Upper lobe of right lung (tissue), 1 donor: ENCODE results near the gene GGCX. TPM values are rescaled to one million over a fixed set of nuclear protein-coding genes. Genes with fewer than 3 reads are reported as not detected.

Source experiments
- ATAC-seq: fragments of 200-7000 bp; cut with Tn5 transposase; one replicate; pipeline ENCODE4 v1.9.1; 2020; ENCODE audit warnings: mild to moderate bottlenecking, moderate library complexity
- DNase-seq: peaks from one replicate; pipeline ENCODE4 v3.0.0-alpha.2; 2020
- H3K27ac ChIP-seq: fragments of 200-600 bp; one replicate; pipeline ENCODE4 v1.8.0; 2022
- H3K27me3 ChIP-seq: fragments of 200-600 bp; one replicate; pipeline ENCODE4 v1.8.0; 2022; ENCODE audit warnings: mild to moderate bottlenecking
- H3K36me3 ChIP-seq: fragments of 200-600 bp; one replicate; pipeline ENCODE4 v1.8.0; 2022
- H3K4me1 ChIP-seq: fragments of 200-600 bp; one replicate; pipeline ENCODE4 v1.8.0; 2022
- H3K4me3 ChIP-seq: fragments of 200-600 bp; one replicate; pipeline ENCODE4 v1.8.0; 2022; ENCODE audit warnings: mild to moderate bottlenecking
- H3K9me3 ChIP-seq: fragments of 200-600 bp; one replicate; pipeline ENCODE4 v1.8.0; 2022
- CTCF ChIP-seq: fragments of 200-600 bp; IDR thresholded peaks from one replicate; pipeline ENCODE4 v1.8.0; 2022; ENCODE audit warnings: antibody characterized with exemption
- intact Hi-C: fragments of 100-400 bp; cut with DNase I; formaldehyde crosslinking; loops from one replicate; pipeline ENCODE4 v1.11.0; 2022
- total RNA-seq: library from RNA; stranded (reverse); fragmentation: NEBNext Ultra II Directional; extraction: Animal tissue kit (Norgen Biotek cat#: 25700); gene quantifications from one replicate; pipeline ENCODE4 v1.2.1, GENCODE V29; 2021
- donor health status: DM: no; HTN: yes; CAD: no; lungs with severe emphysema.

Gene GGCX
- total RNA-seq, 1 donor from 2014 or later, result 73.2 TPM

DNA sequence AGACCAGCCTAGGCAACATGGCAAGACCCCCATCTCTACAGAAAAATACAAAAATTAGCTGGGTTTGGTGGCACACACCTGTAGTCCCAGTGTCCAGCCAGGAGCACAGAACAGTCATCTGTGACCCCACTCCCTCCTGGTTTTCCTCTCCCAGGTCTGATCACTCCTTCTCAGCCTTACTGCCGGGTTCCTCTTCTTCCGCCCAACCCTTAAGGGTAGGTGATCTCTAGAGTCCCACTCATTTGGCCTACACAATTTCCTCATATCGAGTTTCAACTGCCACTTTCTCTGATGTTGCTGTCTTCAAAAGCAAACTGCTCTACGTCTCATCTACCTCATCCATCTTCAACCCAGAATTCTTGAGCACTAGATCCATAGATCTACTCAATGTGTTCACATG, 35.7 kb downstream of the GGCX start:
- Histone ChIP-seq H3K4me3 (no peak overlapping the region), H3K9me3 (no peaks in the 10 kb centered on the region), H3K27me3 (no peaks in the 10 kb centered on the region), H3K4me1 (peaks cover 8% of the 10 kb centered on the region), H3K36me3 (no peaks in the 10 kb centered on the region), H3K27ac (no peak overlapping the region)
- no peak for TF ChIP-seq CTCF
- intact Hi-C loops, result no loop called here
- DNase-seq, result no peak
- ATAC-seq, result peak; percentile 37

GRCh38 chr2:85525029-85525428, 36.3 kb downstream of the GGCX start:
- H3K27me3 ChIP-seq, result no peaks in the 10 kb centered on the region
- no peak for TF ChIP-seq CTCF
- peaks cover 8% of the 10 kb centered on the region for H3K4me1 ChIP-seq
- H3K4me3 ChIP-seq, result no peak overlapping the region
- DNase-seq (no peak), ATAC-seq (no peak)
- no peak overlapping the region for H3K27ac ChIP-seq
- no peaks in the 10 kb centered on the region for H3K36me3 ChIP-seq
- intact Hi-C loops, result no loop called here
- H3K9me3 ChIP-seq, result no peaks in the 10 kb centered on the region

DNA sequence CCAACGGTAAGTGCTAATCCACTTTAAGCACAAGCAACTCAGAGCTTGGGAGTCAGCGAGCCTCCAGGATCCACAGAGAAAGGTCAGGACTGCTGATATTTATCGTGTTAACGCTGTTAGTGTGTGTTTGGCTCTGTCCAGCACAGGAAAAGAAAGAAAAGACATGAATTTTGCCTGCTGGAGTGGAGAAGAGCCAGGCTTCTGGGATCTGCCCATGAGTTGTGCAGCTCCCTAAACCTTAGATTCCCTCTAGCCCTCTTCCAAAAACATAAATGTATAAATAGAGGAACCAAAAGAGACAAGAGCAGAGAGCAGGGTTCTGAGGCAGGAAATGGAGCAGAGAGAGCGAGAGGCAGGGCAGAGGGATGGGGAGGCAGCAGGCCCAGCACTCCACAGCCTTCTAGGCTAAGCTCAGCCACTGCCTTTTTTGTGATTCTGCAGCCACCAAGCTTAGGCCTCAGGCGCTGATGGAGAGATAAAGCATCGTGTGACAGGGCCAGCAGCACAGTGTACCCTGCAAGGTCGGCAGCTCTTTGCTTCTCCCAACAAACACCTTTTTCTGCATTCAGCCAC, 36.9 kb downstream of the GGCX start:
- no peak for TF ChIP-seq CTCF
- Histone ChIP-seq H3K36me3 (no peaks in the 10 kb centered on the region), H3K4me1 (peaks cover 8% of the 10 kb centered on the region), H3K27me3 (no peaks in the 10 kb centered on the region), H3K4me3 (no peak overlapping the region), H3K9me3 (no peaks in the 10 kb centered on the region), H3K27ac (no peak overlapping the region)
- DNase-seq (no peak), ATAC-seq (peak; percentile 59)
- intact Hi-C loops, result no loop called here

- H3K27ac ChIP-seq, result no peak overlapping the region
- peaks cover 8% of the 10 kb centered on the region for H3K4me1 ChIP-seq
- no peak for DNase-seq
- intact Hi-C loops, result no loop called here
- no peak overlapping the region for H3K4me3 ChIP-seq
- H3K36me3 ChIP-seq, result no peaks in the 10 kb centered on the region
- ATAC-seq, result no peak
- H3K9me3 ChIP-seq, result no peaks in the 10 kb centered on the region
- no peaks in the 10 kb centered on the region for H3K27me3 ChIP-seq
- no peak for TF ChIP-seq CTCF
Measured at GRCh38 chr2:85523903-85524335, 37.4 kb downstream of the GGCX start.

DNA sequence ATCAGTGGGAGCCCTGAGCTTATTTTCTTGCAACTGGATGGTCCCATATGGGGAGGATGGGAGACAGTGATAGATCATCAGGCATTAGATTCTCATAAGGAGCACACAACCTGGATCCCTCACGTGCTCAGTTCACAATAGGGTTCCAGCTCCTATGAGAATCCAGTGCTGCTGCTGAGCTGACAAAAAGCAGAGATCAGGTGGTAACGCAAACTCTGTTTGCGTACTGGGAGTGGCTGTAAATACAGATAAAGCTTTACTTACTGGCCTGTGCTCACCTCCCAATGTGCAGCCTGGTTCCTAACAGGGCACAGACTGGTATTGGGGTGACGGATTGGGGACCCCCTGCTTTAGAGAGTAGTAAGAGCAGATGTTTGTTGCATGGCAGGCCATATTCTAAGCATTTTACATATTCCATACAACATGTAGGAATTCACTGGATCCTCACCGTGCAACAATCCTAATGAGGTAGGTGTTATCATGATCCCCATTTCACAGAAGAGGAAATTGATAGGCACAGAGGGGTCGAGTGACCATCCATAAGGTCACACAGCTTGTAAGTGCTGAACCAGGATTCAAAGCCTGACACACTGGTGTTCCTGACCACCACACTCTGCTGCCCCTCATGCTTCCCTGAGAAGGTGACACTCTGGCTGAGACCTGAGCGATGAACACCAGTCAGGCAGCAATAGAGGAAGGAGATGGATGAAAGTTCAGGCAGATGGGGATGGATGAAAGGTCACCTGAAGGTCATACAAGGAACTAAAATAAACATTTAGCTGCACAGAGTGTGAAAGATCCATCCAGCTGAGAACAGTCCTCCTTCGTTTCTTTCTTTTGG, 38.0 kb downstream of the GGCX start:
- Histone ChIP-seq H3K27ac (no peak overlapping the region), H3K27me3 (no peaks in the 10 kb centered on the region), H3K36me3 (no peaks in the 10 kb centered on the region), H3K4me1 (peaks cover 8% of the 10 kb centered on the region), H3K4me3 (no peak overlapping the region), H3K9me3 (no peaks in the 10 kb centered on the region)
- TF ChIP-seq CTCF, result no peak
- intact Hi-C loops, result no loop called here
- no peak for DNase-seq
- no peak for ATAC-seq
